ENCODE data around the gene KCNK2. TPM values are rescaled to one million over a fixed set of nuclear protein-coding genes. Genes with fewer than 3 reads are reported as not detected.

The KCNK2 gene
- total and polyA plus RNA-seq, 10 of the 15 experiments (the other 5 are each of a cell fraction or from before 2014, with no cell fraction given) = 0.04 to 0.13 (median 0.08) TPM; not detected in 4

DNA sequence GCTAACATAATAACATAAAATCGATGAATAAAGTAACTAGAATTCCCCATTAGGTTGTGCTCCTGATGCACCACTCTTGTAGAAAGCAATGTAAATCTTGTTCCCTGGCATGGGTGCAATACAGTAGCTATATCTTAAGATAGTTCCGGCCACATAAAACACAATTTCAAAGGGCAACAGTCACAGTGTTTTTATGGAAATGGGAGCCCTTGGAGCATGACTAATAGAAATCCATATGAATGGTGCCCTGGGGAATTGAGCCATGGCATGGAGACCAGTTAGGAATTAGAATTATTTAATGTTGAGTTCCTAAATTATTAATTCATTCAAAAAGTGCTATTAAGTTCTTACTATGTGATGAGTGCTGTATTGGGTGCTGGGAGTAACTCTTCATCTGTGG, 118.7 kb downstream of the KCNK2 start:
- TF ChIP-seq CBX3 (IDR thresholded peaks at IDR 0.05; ENCODE audit: borderline replicate concordance, low read depth) (no peak), BMI1 (IDR thresholded peaks at IDR 0.05; ENCODE audit: borderline replicate concordance) (no peak), JUND (IDR thresholded peaks at IDR 0.05; ENCODE audit: low read depth, low read length) (no peak), KAT2A (conservative IDR thresholded peaks at IDR 0.05; ENCODE audit: control insufficient read depth, low read depth, low read length) (no peak), FOXK2 (IDR thresholded peaks at IDR 0.05) (no peak)
- TF ChIP-seq, protein P1, sequence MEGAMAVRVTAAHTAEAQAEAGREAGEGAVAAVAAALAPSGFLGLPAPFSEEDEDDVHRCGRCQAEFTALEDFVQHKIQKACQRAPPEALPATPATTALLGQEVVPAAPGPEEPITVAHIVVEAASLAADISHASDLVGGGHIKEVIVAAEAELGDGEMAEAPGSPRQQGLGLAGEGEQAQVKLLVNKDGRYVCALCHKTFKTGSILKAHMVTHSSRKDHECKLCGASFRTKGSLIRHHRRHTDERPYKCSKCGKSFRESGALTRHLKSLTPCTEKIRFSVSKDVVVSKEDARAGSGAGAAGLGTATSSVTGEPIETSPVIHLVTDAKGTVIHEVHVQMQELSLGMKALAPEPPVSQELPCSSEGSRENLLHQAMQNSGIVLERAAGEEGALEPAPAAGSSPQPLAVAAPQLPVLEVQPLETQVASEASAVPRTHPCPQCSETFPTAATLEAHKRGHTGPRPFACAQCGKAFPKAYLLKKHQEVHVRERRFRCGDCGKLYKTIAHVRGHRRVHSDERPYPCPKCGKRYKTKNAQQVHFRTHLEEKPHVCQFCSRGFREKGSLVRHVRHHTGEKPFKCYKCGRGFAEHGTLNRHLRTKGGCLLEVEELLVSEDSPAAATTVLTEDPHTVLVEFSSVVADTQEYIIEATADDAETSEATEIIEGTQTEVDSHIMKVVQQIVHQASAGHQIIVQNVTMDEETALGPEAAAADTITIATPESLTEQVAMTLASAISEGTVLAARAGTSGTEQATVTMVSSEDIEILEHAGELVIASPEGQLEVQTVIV (IDR thresholded peaks at IDR 0.05; ENCODE audit: borderline replicate concordance, partially characterized antibody) = no peak
- TF ChIP-seq, protein P2, sequence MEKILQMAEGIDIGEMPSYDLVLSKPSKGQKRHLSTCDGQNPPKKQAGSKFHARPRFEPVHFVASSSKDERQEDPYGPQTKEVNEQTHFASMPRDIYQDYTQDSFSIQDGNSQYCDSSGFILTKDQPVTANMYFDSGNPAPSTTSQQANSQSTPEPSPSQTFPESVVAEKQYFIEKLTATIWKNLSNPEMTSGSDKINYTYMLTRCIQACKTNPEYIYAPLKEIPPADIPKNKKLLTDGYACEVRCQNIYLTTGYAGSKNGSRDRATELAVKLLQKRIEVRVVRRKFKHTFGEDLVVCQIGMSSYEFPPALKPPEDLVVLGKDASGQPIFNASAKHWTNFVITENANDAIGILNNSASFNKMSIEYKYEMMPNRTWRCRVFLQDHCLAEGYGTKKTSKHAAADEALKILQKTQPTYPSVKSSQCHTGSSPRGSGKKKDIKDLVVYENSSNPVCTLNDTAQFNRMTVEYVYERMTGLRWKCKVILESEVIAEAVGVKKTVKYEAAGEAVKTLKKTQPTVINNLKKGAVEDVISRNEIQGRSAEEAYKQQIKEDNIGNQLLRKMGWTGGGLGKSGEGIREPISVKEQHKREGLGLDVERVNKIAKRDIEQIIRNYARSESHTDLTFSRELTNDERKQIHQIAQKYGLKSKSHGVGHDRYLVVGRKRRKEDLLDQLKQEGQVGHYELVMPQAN (conservative IDR thresholded peaks at IDR 0.05) = no peak
- no peak for ATAC-seq
- ChIA-PET RAD21 (ENCODE audit: unreplicated experiment) (no interaction called here), SMC1A (ENCODE audit: uncharacterized antibody, unreplicated experiment) (no interaction called here), POLR2A (no interaction called here), CTCF (no interaction called here)
- Histone ChIP-seq H3K4me3 (no peak overlapping the region), H3K9ac (ENCODE audit: control insufficient read depth, insufficient read depth, low read length) (no peak overlapping the region), H3K4me2 (ENCODE audit: control insufficient read depth, insufficient read depth) (no peak overlapping the region), H3K36me3 (ENCODE audit: control insufficient read depth in 2 of 2, insufficient read depth in 2 of 2, low read length in 1 of 2) (no peaks in the 10 kb centered on the region), H4K20me1 (ENCODE audit: control insufficient read depth, insufficient read depth) (no peaks in the 10 kb centered on the region), H3K27me3 (replicated peaks in 1 of 2; ENCODE audit: control insufficient read depth in 2 of 2, insufficient read depth in 2 of 2, low read length in 1 of 2) (no peaks in the 10 kb centered on the region), H2AFZ (ENCODE audit: control insufficient read depth, low read depth, low read length) (no peak overlapping the region), H3K79me2 (ENCODE audit: control insufficient read depth, insufficient read depth, low read length) (no peaks in the 10 kb centered on the region), H3K27ac (ENCODE audit: control insufficient read depth, insufficient read depth) (no peak overlapping the region), H3K9me3 (replicated peaks; ENCODE audit: control insufficient read depth, insufficient read depth, low read length) (no peaks in the 10 kb centered on the region), H3K4me1 (ENCODE audit: control insufficient read depth, insufficient read depth, low read length) (no peaks in the 10 kb centered on the region)
- no TSS peak for BruUV-seq (replicated peaks)
- in situ Hi-C loops (cut with MboI) (no loop called here), intact Hi-C loops (cut with micrococcal nuclease; ENCODE audit: unreplicated experiment) (no loop called here)
- no peak for DNase-seq (ENCODE audit: low read depth, low spot score)
- FAIRE-seq = no peak
- WGBS (ENCODE audit: insufficient coverage, insufficient replicate concordance, low lambda C conversion rate, missing lambda C conversion rate) = 25% methylated on average over 2 of the region's 2 CpGs

All from GM12878 (cell line).